Kidney (tissue), 14 donors: ENCODE results near the gene CD177. TPM values are rescaled to one million over a fixed set of nuclear protein-coding genes. Genes with fewer than 3 reads are reported as not detected.
"Not testable (repeated sequence)": the region's sequence is repeated elsewhere in the genome, so short reads cannot be mapped to it uniquely, and the experiment has no call there.

ENCODE experiments used
- DNase-seq, 5 donors: peaks; one replicate each; pipeline ENCODE4 v3.0.0-alpha.2; 2013 to 2020
- FAIRE-seq: peaks from 2 replicates; lab custom pipeline; 2012; peaks lifted over from hg19 to GRCh38; lab: Jason Lieb, UNC
- H3K27ac ChIP-seq, 2 donors: one replicate each; pipeline ENCODE4 v1.7.0; 2013; ENCODE audit warnings: low read depth in 2 of 2, low read length in 2 of 2, inconsistent platforms in 1 of 2
- H3K27me3 ChIP-seq: one replicate; pipeline ENCODE4 v1.7.1; 2013; ENCODE audit warnings: low read length, inconsistent platforms; ENCODE audit not compliant: control insufficient read depth, insufficient read depth
- H3K36me3 ChIP-seq, 3 donors: one replicate each; pipeline versions ENCODE4 v1.7.0 to v1.7.1; 2013; ENCODE audit warnings: low read length in 3 of 3, control low read depth in 1 of 3, inconsistent platforms in 1 of 3; ENCODE audit not compliant: insufficient read depth in 3 of 3, control insufficient read depth in 2 of 3
- H3K4me1 ChIP-seq, 3 donors: one replicate each; pipeline versions ENCODE4 v1.7.0 to v1.7.1; 2013; ENCODE audit warnings: low read length in 3 of 3, inconsistent platforms in 1 of 3, low read depth in 1 of 3; ENCODE audit not compliant: control insufficient read depth in 2 of 3, insufficient read depth in 2 of 3
- H3K4me3 ChIP-seq, 3 donors: one replicate each; pipeline versions ENCODE4 v1.7.0 to v1.8.1; 2013; ENCODE audit warnings: low read length in 3 of 3, control low read depth in 1 of 3, inconsistent platforms in 1 of 3
- H3K9ac ChIP-seq, 3 donors: one replicate each; pipeline versions ENCODE4 v1.7.0 to v1.7.1; 2013; ENCODE audit warnings: low read length in 3 of 3, control low read depth in 1 of 3, inconsistent platforms in 1 of 3
- H3K9me3 ChIP-seq, 3 donors: one replicate each; pipeline versions ENCODE4 v1.7.0 to v1.7.1; 2013; ENCODE audit warnings: low read length in 3 of 3, control low read depth in 1 of 3, inconsistent platforms in 1 of 3; ENCODE audit not compliant: control insufficient read depth in 2 of 3, insufficient read depth in 1 of 3
- intact Hi-C: fragments of 100-400 bp; cut with DNase I; formaldehyde crosslinking; loops from one replicate; pipeline ENCODE4 v1.11.1; 2022
- polyA plus RNA-seq: library from polyadenylated mRNA; stranded (reverse); fragments of 350-450 nt; fragmentation: Illumina TruSeq; extraction: RNeasy Lipid Tissue Mini Kit (QIAGEN cat#74804); gene quantifications from one replicate; pipeline ENCODE4 v1.2.3, GENCODE V29; 2014; ENCODE audit warnings: low read depth, low replicate concordance; ENCODE audit not compliant: insufficient read depth
- total RNA-seq: library from RNA; stranded (reverse); fragmentation: NEBNext Ultra II Directional; extraction: Animal tissue kit (Norgen Biotek cat#: 25700); gene quantifications from one replicate; pipeline ENCODE4 v1.2.1, GENCODE V29; 2021
- TF ChIP-seq, protein P1 (sequence below): IDR thresholded peaks from 3 replicates; pipeline ENCODE4 v1.5.1; 2012; ENCODE audit warnings: mild to moderate bottlenecking, moderate library complexity, borderline replicate concordance; ENCODE audit not compliant: insufficient read depth; ENCODE audit errors: extremely low read depth
- donor health status: control.
- donor health status: control.
- donor health status: control.
- donor health status: control.
- donor health status: control.
- donor health status: DM: yes; HTN: yes; CAD: no.
- donor health status: Normal renal cell carcinoma (clear cell type).

CD177 gene
- total and polyA plus RNA-seq, 2 donors from 2014 or later = 0.17 to 0.66 TPM

DNA sequence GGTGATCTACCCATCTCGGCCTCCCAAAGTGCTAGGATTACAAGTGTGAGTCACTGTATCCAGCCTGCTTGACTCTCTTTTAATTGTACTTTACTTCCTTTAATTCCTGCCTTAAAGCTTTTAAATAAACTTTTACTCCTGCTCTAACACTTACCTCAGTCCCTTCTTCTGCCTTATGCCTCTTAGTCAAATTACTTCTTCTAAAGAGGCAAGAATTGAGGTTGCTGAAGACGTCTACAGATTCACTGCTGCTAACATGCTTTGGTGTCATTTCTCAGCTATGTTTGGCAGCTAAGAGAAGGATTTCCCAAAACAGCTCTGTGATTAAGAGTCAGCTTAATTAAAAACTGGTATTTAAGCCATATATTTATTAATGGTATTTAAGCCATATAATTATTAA is 32.9 kb upstream of the CD177 start:
- H3K9me3 ChIP-seq = no peaks in the 10 kb centered on the region
- H3K27ac ChIP-seq = no peak overlapping the region
- FAIRE-seq (no peak), DNase-seq (no peak)
- H3K4me3 ChIP-seq = no peak overlapping the region
- no peaks in the 10 kb centered on the region for H3K4me1 ChIP-seq
- intact Hi-C loops = no loop called here
- TF ChIP-seq, protein P1, sequence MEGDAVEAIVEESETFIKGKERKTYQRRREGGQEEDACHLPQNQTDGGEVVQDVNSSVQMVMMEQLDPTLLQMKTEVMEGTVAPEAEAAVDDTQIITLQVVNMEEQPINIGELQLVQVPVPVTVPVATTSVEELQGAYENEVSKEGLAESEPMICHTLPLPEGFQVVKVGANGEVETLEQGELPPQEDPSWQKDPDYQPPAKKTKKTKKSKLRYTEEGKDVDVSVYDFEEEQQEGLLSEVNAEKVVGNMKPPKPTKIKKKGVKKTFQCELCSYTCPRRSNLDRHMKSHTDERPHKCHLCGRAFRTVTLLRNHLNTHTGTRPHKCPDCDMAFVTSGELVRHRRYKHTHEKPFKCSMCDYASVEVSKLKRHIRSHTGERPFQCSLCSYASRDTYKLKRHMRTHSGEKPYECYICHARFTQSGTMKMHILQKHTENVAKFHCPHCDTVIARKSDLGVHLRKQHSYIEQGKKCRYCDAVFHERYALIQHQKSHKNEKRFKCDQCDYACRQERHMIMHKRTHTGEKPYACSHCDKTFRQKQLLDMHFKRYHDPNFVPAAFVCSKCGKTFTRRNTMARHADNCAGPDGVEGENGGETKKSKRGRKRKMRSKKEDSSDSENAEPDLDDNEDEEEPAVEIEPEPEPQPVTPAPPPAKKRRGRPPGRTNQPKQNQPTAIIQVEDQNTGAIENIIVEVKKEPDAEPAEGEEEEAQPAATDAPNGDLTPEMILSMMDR = no peak
- H3K27me3 ChIP-seq = no peaks in the 10 kb centered on the region
- no peak overlapping the region for H3K9ac ChIP-seq
- no peaks in the 10 kb centered on the region for H3K36me3 ChIP-seq

DNA sequence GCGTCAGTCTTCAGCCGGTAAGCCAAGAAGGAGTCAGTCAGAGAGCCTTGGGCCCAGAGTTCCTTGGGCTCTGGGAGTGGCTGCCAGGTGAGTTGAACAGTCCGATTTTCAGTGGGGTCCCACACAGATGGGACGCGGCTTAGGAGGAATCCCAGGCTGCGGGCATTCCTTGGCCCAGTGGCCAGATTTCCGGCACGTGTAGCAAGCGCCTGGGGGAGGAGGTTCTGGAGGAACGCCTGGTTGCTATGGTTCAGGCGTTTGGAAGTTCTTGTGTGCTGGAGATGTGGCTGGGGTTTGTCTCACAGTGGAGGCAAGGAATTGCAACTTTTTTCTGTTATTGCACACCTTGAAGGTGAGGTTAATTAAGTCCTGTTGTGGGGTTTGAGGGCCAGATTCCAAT is 26.7 kb upstream of the CD177 start:
- FAIRE-seq, H3K4me1 ChIP-seq, H3K9ac ChIP-seq, H3K27ac ChIP-seq, H3K36me3 ChIP-seq, H3K9me3 ChIP-seq, intact Hi-C loops, DNase-seq, H3K4me3 ChIP-seq, H3K27me3 ChIP-seq: not testable (repeated sequence)

DNA sequence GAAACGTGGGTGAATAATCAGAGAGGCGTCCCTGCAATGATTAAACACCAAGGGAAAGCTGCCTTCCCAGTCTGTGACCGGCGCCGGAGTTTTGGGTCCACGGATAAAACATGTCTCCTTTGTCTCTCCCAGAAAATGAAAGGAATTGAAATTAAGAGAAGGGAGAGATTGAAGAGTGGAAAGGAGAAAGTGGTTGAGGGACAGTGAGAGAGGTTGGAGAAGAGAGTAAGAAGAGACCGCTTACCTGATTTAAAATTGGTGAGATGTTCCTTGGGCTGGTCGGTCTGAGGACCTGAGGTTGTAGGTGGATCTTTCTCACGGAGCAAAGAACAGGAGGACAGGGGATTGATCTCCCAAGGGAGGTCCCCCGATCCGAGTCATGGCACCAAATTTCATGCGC is 24.9 kb upstream of the CD177 start:
- FAIRE-seq, H3K9me3 ChIP-seq, intact Hi-C loops, H3K27ac ChIP-seq, DNase-seq, H3K9ac ChIP-seq, H3K27me3 ChIP-seq, H3K4me3 ChIP-seq, H3K36me3 ChIP-seq, H3K4me1 ChIP-seq: not testable (repeated sequence)

GRCh38 chr19:43329049-43329448 is 24.4 kb upstream of the CD177 start:
- intact Hi-C loops, H3K4me1 ChIP-seq, H3K27ac ChIP-seq, FAIRE-seq, DNase-seq, H3K27me3 ChIP-seq, H3K9me3 ChIP-seq, H3K36me3 ChIP-seq, H3K9ac ChIP-seq, H3K4me3 ChIP-seq: not testable (repeated sequence)

DNA sequence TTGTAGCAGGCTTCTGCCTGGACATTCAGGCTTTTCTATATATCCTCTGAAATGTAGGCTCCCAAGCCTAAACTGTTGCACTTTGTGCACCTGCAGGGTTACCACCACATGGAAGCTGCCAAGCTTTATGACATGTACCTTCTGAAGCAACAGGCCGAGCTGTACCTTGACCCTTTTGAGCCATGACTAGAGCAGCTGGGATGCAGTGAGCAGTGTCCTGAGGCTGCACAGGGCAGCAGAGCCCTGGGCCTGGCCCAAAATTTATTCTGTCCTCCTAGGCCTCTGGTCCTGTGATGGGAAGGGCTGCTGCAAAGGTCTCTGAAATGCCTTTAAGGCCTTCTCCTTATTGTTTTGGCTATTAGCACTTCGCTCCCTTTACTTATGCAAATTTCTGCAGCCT is 23.5 kb upstream of the CD177 start:
- H3K27me3 ChIP-seq = no peaks in the 10 kb centered on the region
- TF ChIP-seq, protein P1 = no peak
- intact Hi-C loops = no loop called here
- H3K4me3 ChIP-seq = no peak overlapping the region
- H3K4me1 ChIP-seq = no peaks in the 10 kb centered on the region
- H3K9me3 ChIP-seq = no peaks in the 10 kb centered on the region
- H3K36me3 ChIP-seq = no peaks in the 10 kb centered on the region
- H3K9ac ChIP-seq = no peak overlapping the region
- H3K27ac ChIP-seq = no peak overlapping the region
- FAIRE-seq (no peak), DNase-seq (no peak)
